Measurements from ENCODE around the gene TBC1D3K. TPM values are rescaled to one million over a fixed set of nuclear protein-coding genes. Genes with fewer than 3 reads are reported as not detected.

TBC1D3K gene

Small RNA genes within 50 kb of the gene (small RNA-seq; reads per million reads assigned to genes)
- gene RF00001 (ENCODE audit: insufficient read depth) (not detected), gene RNU6-489P (ENCODE audit: insufficient read depth) (not detected)
